Measurements from ENCODE around the gene CHMP1A. TPM values are rescaled to one million over a fixed set of nuclear protein-coding genes. Genes with fewer than 3 reads are reported as not detected.

CHMP1A gene
- total RNA-seq, 1 donor: 110 TPM

DNA sequence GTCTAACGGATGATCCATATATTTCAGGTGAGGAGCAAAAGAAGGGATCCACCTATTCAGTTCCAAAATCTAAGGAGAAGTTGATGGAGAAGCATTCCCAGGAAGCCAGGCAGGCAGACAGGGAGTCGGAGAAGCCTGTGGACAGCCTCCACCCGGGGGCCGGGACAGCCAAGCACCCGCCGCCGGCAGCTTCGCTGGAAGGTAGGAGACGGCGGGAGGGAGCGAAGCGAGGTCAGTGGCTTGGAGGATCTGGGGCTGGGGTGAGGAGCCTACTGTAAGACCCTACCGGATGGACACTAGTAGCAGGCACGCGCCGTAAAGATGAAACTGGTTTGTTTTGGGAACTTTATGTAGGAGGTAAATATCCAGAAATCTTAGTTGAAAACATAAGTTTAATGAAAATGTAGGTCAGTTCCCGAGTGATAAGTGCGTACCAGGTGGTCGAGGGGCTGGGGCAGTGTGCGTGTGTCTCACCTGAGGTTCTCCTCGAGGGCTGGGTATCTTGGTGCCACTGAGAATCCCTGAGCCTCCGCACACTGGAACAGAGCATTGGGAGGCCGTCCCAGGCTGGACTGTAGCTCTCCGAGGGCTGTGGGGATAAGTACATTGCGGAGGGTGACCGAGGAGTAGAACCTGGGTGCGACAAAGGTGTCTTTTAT, 842 bp upstream of the CHMP1A start:
- H4K20me1 ChIP-seq (ENCODE audit: insufficient read depth, low read length): peaks cover 13% of the 10 kb centered on the region
- H3K4me3 ChIP-seq (ENCODE audit: insufficient read depth, low read length): peak overlapping the region; percentile 94
- peaks cover 63% of the 10 kb centered on the region for H3K79me2 ChIP-seq (ENCODE audit: insufficient read depth, low read length)
- H3K27ac ChIP-seq (ENCODE audit: low read depth, low read length): peak overlapping the region; percentile 52
- H3K27me3 ChIP-seq (ENCODE audit: insufficient read depth, low read length): no peaks in the 10 kb centered on the region
- TF ChIP-seq, protein P1, sequence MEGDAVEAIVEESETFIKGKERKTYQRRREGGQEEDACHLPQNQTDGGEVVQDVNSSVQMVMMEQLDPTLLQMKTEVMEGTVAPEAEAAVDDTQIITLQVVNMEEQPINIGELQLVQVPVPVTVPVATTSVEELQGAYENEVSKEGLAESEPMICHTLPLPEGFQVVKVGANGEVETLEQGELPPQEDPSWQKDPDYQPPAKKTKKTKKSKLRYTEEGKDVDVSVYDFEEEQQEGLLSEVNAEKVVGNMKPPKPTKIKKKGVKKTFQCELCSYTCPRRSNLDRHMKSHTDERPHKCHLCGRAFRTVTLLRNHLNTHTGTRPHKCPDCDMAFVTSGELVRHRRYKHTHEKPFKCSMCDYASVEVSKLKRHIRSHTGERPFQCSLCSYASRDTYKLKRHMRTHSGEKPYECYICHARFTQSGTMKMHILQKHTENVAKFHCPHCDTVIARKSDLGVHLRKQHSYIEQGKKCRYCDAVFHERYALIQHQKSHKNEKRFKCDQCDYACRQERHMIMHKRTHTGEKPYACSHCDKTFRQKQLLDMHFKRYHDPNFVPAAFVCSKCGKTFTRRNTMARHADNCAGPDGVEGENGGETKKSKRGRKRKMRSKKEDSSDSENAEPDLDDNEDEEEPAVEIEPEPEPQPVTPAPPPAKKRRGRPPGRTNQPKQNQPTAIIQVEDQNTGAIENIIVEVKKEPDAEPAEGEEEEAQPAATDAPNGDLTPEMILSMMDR (IDR thresholded peaks at IDR 0.05; ENCODE audit: extremely low read depth, low read depth, low read length): no peak
- H3K4me2 ChIP-seq (ENCODE audit: insufficient read depth, low read length): peak overlapping the region; percentile 99
- peaks cover 13% of the 10 kb centered on the region for H3K36me3 ChIP-seq (ENCODE audit: insufficient read depth, low read length)
- DNase-seq (ENCODE audit: insufficient read length, low spot score, missing footprints): peak; percentile 91
- H2AFZ ChIP-seq (ENCODE audit: low read length): peak overlapping the region; percentile 96
- peaks cover 14% of the 10 kb centered on the region for H3K4me1 ChIP-seq (ENCODE audit: insufficient read depth, low read length)
- no peaks in the 10 kb centered on the region for H3K9me3 ChIP-seq (ENCODE audit: low read depth, low read length)

GRCh38 chr16:89656435-89657121, 930 bp downstream of the CHMP1A start:
- DNase-seq (ENCODE audit: insufficient read length, low spot score, missing footprints): peak; percentile 68
- Histone ChIP-seq H3K4me1 (ENCODE audit: insufficient read depth, low read length) (peaks cover 14% of the 10 kb centered on the region), H3K36me3 (ENCODE audit: insufficient read depth, low read length) (peaks cover 14% of the 10 kb centered on the region), H3K27me3 (ENCODE audit: insufficient read depth, low read length) (no peaks in the 10 kb centered on the region), H2AFZ (ENCODE audit: low read length) (no peak overlapping the region), H3K27ac (ENCODE audit: low read depth, low read length) (peak overlapping the region; percentile 78), H3K9me3 (ENCODE audit: low read depth, low read length) (no peaks in the 10 kb centered on the region), H4K20me1 (ENCODE audit: insufficient read depth, low read length) (peaks cover 22% of the 10 kb centered on the region), H3K79me2 (ENCODE audit: insufficient read depth, low read length) (peaks cover 72% of the 10 kb centered on the region), H3K4me3 (ENCODE audit: insufficient read depth, low read length) (peak overlapping the region; percentile 94), H3K4me2 (ENCODE audit: insufficient read depth, low read length) (peak overlapping the region; percentile 99)
- TF ChIP-seq, protein P1 (IDR thresholded peaks at IDR 0.05; ENCODE audit: extremely low read depth, low read depth, low read length): no peak

DNA sequence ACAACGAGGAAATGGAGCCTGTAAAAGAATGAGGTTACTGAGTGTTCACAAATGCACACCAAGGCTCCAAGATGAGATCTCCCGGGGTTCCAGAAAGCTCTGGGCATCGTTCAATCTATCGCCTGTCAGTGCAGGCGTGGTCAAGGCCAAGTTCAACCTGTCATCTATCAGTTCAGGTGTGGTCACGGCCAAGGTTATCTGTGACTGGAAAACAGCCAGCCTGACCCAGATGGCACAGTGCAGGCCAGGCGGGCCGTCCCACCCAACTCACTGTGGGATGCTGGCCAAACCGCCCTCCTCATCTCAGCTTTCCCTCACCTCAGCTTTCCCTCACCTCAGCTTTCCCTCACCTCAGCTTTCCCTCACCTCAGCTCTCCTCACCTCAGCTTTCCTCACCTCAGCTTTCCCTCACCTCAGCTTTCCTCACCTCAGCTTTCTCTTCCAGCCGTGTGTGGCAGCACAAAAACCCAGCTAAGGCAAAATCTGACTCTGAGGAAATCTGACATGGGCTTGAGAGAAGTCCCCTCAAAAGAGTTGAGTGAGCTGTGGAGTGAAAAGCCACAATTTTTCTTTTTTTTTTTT, 2.4 kb downstream of the CHMP1A start:
- no peaks in the 10 kb centered on the region for H3K27me3 ChIP-seq (ENCODE audit: insufficient read depth, low read length)
- no peak overlapping the region for H3K4me3 ChIP-seq (ENCODE audit: insufficient read depth, low read length)
- no peak overlapping the region for H2AFZ ChIP-seq (ENCODE audit: low read length)
- no peaks in the 10 kb centered on the region for H3K9me3 ChIP-seq (ENCODE audit: low read depth, low read length)
- peak; percentile 52 for DNase-seq (ENCODE audit: insufficient read length, low spot score, missing footprints)
- peaks cover 17% of the 10 kb centered on the region for H3K36me3 ChIP-seq (ENCODE audit: insufficient read depth, low read length)
- H4K20me1 ChIP-seq (ENCODE audit: insufficient read depth, low read length): peaks cover 30% of the 10 kb centered on the region
- H3K4me1 ChIP-seq (ENCODE audit: insufficient read depth, low read length): peaks cover 14% of the 10 kb centered on the region
- H3K27ac ChIP-seq (ENCODE audit: low read depth, low read length): no peak overlapping the region
- TF ChIP-seq, protein P1 (IDR thresholded peaks at IDR 0.05; ENCODE audit: extremely low read depth, low read depth, low read length): no peak
- H3K79me2 ChIP-seq (ENCODE audit: insufficient read depth, low read length): peaks cover 70% of the 10 kb centered on the region
- H3K4me2 ChIP-seq (ENCODE audit: insufficient read depth, low read length): no peak overlapping the region
